B cell (primary cell): ENCODE results near the gene TMA7. TPM values are rescaled to one million over a fixed set of nuclear protein-coding genes. Genes with fewer than 3 reads are reported as not detected.

ENCODE experiments used
- ATAC-seq: fragments of 200-7000 bp; cut with Tn5 transposase; one replicate; pipeline ENCODE4 v1.10.0; 2021; ENCODE audit warnings: low read depth, mild to moderate bottlenecking, moderate number of reproducible peaks, moderate library complexity
- CTCF ChIA-PET: fragments of 350-600 bp; sonication (Branson Sonifier 250); formaldehyde crosslinking; loops from one replicate; lab custom pipeline; 2021; ENCODE audit warnings: antibody characterized with exemption, inconsistent platforms; lab: Charles Lee
- POLR2A ChIA-PET: fragments of 350-600 bp; sonication (Branson Sonifier 250); formaldehyde crosslinking; loops from one replicate; lab custom pipeline; 2021; ENCODE audit warnings: antibody characterized with exemption; lab: Charles Lee
- DNase-seq: peaks from one replicate; pipeline ENCODE4 v3.0.0; 2013
- H2AFZ ChIP-seq: 2 replicates; pipeline ENCODE4 v1.6.1; 2012; ENCODE audit warnings: mild to moderate bottlenecking, low read depth, low read length; ENCODE audit not compliant: insufficient read depth, poor library complexity, severe bottlenecking
- H3K27ac ChIP-seq, 2 donors: 1 replicate in 1 of 2; 2 replicates in 1 of 2; pipeline ENCODE4 v1.5.1; 2012 to 2013; ENCODE audit warnings: low read length in 2 of 2, mild to moderate bottlenecking in 2 of 2, moderate library complexity in 1 of 2
- H3K27me3 ChIP-seq, 4 experiments: fragments of 200-600 bp in 1 of 4; sonication (generic) in 1 of 4; replicated peaks in 1 of 4; 1 replicate in 2 of 4; 2 replicates in 2 of 4; pipeline versions ENCODE4 v1.6.1 to v1.7.0; 2013 to 2016; ENCODE audit warnings: low read length in 3 of 4, mild to moderate bottlenecking in 2 of 4, mixed read lengths in 1 of 4, moderate library complexity in 1 of 4; ENCODE audit not compliant: insufficient read depth in 4 of 4, control insufficient read depth in 3 of 4; ENCODE audit errors: control extremely low read depth in 1 of 4
- H3K36me3 ChIP-seq, 2 experiments: replicated peaks in 1 of 2; 1 replicate in 1 of 2; 2 replicates in 1 of 2; pipeline versions ENCODE4 v1.6.1 to v1.7.1; 2013; ENCODE audit warnings: low read length in 1 of 2; ENCODE audit not compliant: insufficient read depth in 2 of 2, control insufficient read depth in 1 of 2; ENCODE audit errors: control extremely low read depth in 1 of 2, extremely low read depth in 1 of 2
- H3K4me1 ChIP-seq, 2 donors: fragments of 200-600 bp in 1 of 2; sonication (generic) in 1 of 2; 1 replicate in 1 of 2; 2 replicates in 1 of 2; pipeline versions ENCODE4 v1.5.1 to v1.6.1; 2013 to 2017; ENCODE audit warnings: low read length in 2 of 2; ENCODE audit not compliant: control insufficient read depth in 2 of 2, insufficient read depth in 2 of 2
- H3K4me2 ChIP-seq: replicated peaks from 2 replicates; pipeline ENCODE3; 2012; ENCODE audit warnings: mild to moderate bottlenecking, low read depth, low read length; ENCODE audit not compliant: poor library complexity, severe bottlenecking
- H3K4me3 ChIP-seq, 5 experiments: fragments of 200-600 bp in 1 of 5; sonication (generic) in 1 of 5; 1 replicate in 3 of 5; 2 replicates in 2 of 5; pipeline versions ENCODE4 v1.5.1 to v1.7.0; 2011 to 2016; ENCODE audit warnings: low read length in 4 of 5, mild to moderate bottlenecking in 4 of 5, low read depth in 2 of 5, control low read depth in 1 of 5, moderate library complexity in 1 of 5; ENCODE audit not compliant: insufficient read depth in 1 of 5; ENCODE audit errors: control extremely low read depth in 1 of 5, extremely low read depth in 1 of 5
- H3K79me2 ChIP-seq: fragments of 200-600 bp; sonication (generic); one replicate; pipeline ENCODE4 v1.6.0; 2016; ENCODE audit warnings: low read length; ENCODE audit not compliant: control insufficient read depth, insufficient read depth
- H3K9ac ChIP-seq: fragments of 200-600 bp; sonication (generic); 2 replicates; pipeline ENCODE4 v1.6.1; 2017; ENCODE audit warnings: mild to moderate bottlenecking, low read length, moderate library complexity
- H3K9me3 ChIP-seq, 3 donors: one replicate each; pipeline versions ENCODE4 v1.6.1 to v1.7.1; 2013; ENCODE audit warnings: low read length in 2 of 3; ENCODE audit not compliant: control insufficient read depth in 2 of 3, insufficient read depth in 1 of 3; ENCODE audit errors: control extremely low read depth in 1 of 3
- H4K20me1 ChIP-seq: 2 replicates; pipeline ENCODE4 v1.6.0; 2012; ENCODE audit warnings: mild to moderate bottlenecking, low read length; ENCODE audit not compliant: insufficient read depth, control insufficient read depth, poor library complexity, severe bottlenecking
- H3K27ac Mint-ChIP-seq: one replicate; pipeline ENCODE4 v1.8.0; 2021; ENCODE audit warnings: mixed read lengths
- H3K27me3 Mint-ChIP-seq: one replicate; pipeline ENCODE4 v1.8.0; 2021; ENCODE audit warnings: mixed read lengths
- H3K4me1 Mint-ChIP-seq: one replicate; pipeline ENCODE4 v1.8.0; 2021; ENCODE audit warnings: mixed read lengths
- H3K4me3 Mint-ChIP-seq: one replicate; pipeline ENCODE4 v1.8.0; 2021; ENCODE audit warnings: mixed read lengths
- H3K9me3 Mint-ChIP-seq: one replicate; pipeline ENCODE4 v1.8.0; 2022; ENCODE audit warnings: mixed read lengths; ENCODE audit not compliant: insufficient read depth
- CTCF ChIP-seq: fragments of 200-600 bp; IDR thresholded peaks from one replicate; pipeline ENCODE4 v1.8.0; 2022; ENCODE audit warnings: antibody characterized with exemption, mild to moderate bottlenecking
- EZH2 ChIP-seq: IDR thresholded peaks from 2 replicates; pipeline ENCODE4 v1.6.1; 2012; ENCODE audit warnings: borderline replicate concordance, low read depth, mild to moderate bottlenecking, moderate library complexity, low read length; ENCODE audit not compliant: insufficient read depth, poor library complexity, severe bottlenecking
- WGBS: methylation state at CpG from one replicate; pipeline ENCODE4 v1.1.5; 2013; ENCODE audit warnings: missing lambda C conversion rate; ENCODE audit not compliant: insufficient coverage; 5-methylcytosine and 5-hydroxymethylcytosine counted together
- intact Hi-C: fragments of 100-400 bp; cut with micrococcal nuclease; formaldehyde crosslinking; loops from one replicate; pipeline ENCODE4 v1.10.0; 2022
- polyA plus RNA-seq: library from polyadenylated mRNA; depleted of rRNA; stranded (reverse); fragments of >200 nt; gene quantifications from 2 replicates; pipeline ENCODE4 v1.2.3, GENCODE V29; 2012
- total RNA-seq, 2 donors: library from RNA; stranded (reverse); fragments of 120-200 nt in 1 of 2; gene quantifications; 1 replicate in 1 of 2; 2 replicates in 1 of 2; pipeline versions ENCODE4 v1.2.3 to v1.2.4, GENCODE V29; 2013 to 2022

The TMA7 gene
- total and polyA plus RNA-seq, 2 donors (not counting 1 experiment from before 2014, with no cell fraction given): 169 to 194 TPM

- ChIA-PET POLR2A (no interaction called here), CTCF (interaction anchor here (0.9 to 1.8 kb wide), 4 partner anchors 9 to 106 kb away, joined by 3 to 12 read pairs (median 6); no protein-coding TSS in a partner anchor)
- H3K9me3 Mint-ChIP-seq: no peaks in the 10 kb centered on the region
- no peaks in the 10 kb centered on the region for H3K9me3 ChIP-seq
- no peak overlapping the region for H3K4me2 ChIP-seq
- no peak for DNase-seq
- 94% methylated on average over 31 of the region's 31 CpGs for WGBS
- H3K27ac Mint-ChIP-seq: no peak overlapping the region
- no peaks in the 10 kb centered on the region for H3K4me1 ChIP-seq
- no peaks in the 10 kb centered on the region for H3K4me1 Mint-ChIP-seq
- no peaks in the 10 kb centered on the region for H3K79me2 ChIP-seq
- H3K27me3 ChIP-seq: no peaks in the 10 kb centered on the region
- TF ChIP-seq EZH2: no peak
- no peak for TF ChIP-seq CTCF
- no peak overlapping the region for H3K4me3 Mint-ChIP-seq
- no peak overlapping the region for H2AFZ ChIP-seq
- H4K20me1 ChIP-seq: no peaks in the 10 kb centered on the region
- no peak overlapping the region for H3K4me3 ChIP-seq
- no peaks in the 10 kb centered on the region for H3K36me3 ChIP-seq
- no peak for ATAC-seq
- H3K27ac ChIP-seq: no peak overlapping the region
- H3K27me3 Mint-ChIP-seq: no peaks in the 10 kb centered on the region
- H3K9ac ChIP-seq: no peak overlapping the region
- intact Hi-C loops: no loop called here
These were observed 30.5 kb upstream of the TMA7 start for GRCh38 chr3:48409291-48410201.
